Stomach smooth muscle (tissue), 2 donors: ENCODE measurements around the gene AGAP1.

ENCODE experiments used
- H3K27ac ChIP-seq: one replicate; pipeline ENCODE4 v1.7.0; 2013; ENCODE audit warnings: mild to moderate bottlenecking, low read length, inconsistent platforms
- H3K27me3 ChIP-seq, 2 donors: one replicate each; pipeline ENCODE4 v1.7.0; 2013; ENCODE audit warnings: low read length in 2 of 2; ENCODE audit not compliant: insufficient read depth in 2 of 2, control insufficient read depth in 1 of 2
- H3K36me3 ChIP-seq, 2 donors: one replicate each; pipeline ENCODE4 v1.7.0; 2013; ENCODE audit warnings: low read length in 2 of 2; ENCODE audit not compliant: control insufficient read depth in 2 of 2, insufficient read depth in 2 of 2
- H3K4me1 ChIP-seq: one replicate; pipeline ENCODE4 v1.7.0; 2013; ENCODE audit warnings: low read length; ENCODE audit not compliant: control insufficient read depth, insufficient read depth
- H3K4me3 ChIP-seq, 2 donors: one replicate each; pipeline ENCODE4 v1.7.0; 2013; ENCODE audit warnings: low read length in 2 of 2
- H3K9ac ChIP-seq, 2 donors: one replicate each; pipeline ENCODE4 v1.7.0; 2013; ENCODE audit warnings: low read length in 2 of 2, mild to moderate bottlenecking in 1 of 2
- H3K9me3 ChIP-seq, 2 donors: one replicate each; pipeline ENCODE4 v1.7.0; 2013; ENCODE audit warnings: low read length in 2 of 2; ENCODE audit not compliant: control insufficient read depth in 2 of 2
- donor health status: healthy.
- donor health status: Pancreatic carcinoma.

The AGAP1 gene

DNA sequence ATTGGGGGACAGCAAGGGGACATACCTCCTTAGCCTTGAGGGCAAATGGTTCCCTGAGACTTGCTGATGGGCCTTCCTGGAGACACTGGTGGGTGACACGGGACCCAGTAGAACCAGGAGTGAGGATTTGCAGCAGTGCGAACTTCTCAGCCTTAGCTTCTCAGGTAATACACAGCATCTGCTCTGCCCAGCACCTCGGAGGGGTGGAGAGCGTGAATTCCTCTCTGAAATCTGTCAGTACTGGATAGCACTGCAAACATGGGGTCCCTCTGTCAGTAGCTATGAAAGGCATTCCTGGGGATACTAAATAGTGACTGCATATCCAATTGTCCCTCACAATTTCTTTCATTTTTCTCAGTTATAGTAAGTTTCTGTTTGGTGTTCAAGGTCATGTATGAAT is 522.7 kb downstream of the AGAP1 start:
- H3K27ac ChIP-seq: no peak overlapping the region
- no peaks in the 10 kb centered on the region for H3K4me1 ChIP-seq
- no peaks in the 10 kb centered on the region for H3K27me3 ChIP-seq
- H3K9me3 ChIP-seq: no peaks in the 10 kb centered on the region
- no peak overlapping the region for H3K4me3 ChIP-seq
- H3K9ac ChIP-seq: no peak overlapping the region
- H3K36me3 ChIP-seq: peaks cover 5 to 14% of the 10 kb centered on the region in 2 donors

DNA sequence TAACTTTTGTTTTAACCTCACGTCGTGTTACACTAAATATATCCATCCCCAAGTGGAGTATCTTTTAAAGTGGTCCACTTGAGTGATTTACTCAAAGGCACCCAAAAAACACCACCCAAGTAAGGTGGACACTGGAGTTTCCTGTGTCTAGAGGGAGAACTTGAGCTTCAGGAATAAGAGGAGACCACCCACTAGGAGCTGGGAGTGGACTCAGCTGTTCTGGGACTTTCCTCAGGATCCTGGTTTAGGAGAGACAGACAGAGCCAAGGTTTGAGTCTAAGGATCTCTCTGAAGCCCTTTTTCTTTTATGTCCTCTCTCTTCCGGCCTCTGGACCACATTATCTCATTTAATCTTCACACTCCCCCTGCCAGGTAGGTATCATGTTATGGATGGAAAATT is 523.6 kb downstream of the AGAP1 start:
- Histone ChIP-seq H3K4me1 (no peaks in the 10 kb centered on the region), H3K27ac (no peak overlapping the region), H3K9ac (no peak overlapping the region), H3K9me3 (no peaks in the 10 kb centered on the region), H3K27me3 (no peaks in the 10 kb centered on the region), H3K4me3 (no peak overlapping the region), H3K36me3 (peaks cover 5 to 14% of the 10 kb centered on the region in 2 donors)

DNA sequence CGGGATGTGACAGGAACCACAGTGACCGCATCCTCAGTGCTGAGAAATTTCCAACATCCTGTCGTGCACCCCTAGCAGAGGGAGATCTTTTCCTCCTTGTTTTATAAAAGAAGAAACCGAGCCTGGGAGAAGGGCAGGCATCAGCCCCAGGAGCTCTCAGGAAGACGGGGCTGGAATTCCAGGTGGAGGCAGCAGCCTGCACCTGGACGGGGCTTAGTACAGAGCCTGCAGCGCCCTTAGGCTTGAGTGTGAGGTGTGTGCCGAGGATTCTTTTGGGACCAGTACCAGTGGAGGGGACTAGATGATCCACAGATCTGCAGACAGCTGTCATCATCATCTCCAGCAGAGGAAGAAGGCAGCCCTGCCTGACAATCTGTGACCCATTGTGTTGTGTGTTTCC is 525.6 kb downstream of the AGAP1 start:
- H3K4me1 ChIP-seq: no peaks in the 10 kb centered on the region
- H3K9ac ChIP-seq: no peak overlapping the region
- H3K9me3 ChIP-seq: no peaks in the 10 kb centered on the region
- H3K4me3 ChIP-seq: no peak overlapping the region
- no peaks in the 10 kb centered on the region for H3K27me3 ChIP-seq
- peaks cover 5 to 10% of the 10 kb centered on the region in 2 donors for H3K36me3 ChIP-seq
- H3K27ac ChIP-seq: no peak overlapping the region

DNA sequence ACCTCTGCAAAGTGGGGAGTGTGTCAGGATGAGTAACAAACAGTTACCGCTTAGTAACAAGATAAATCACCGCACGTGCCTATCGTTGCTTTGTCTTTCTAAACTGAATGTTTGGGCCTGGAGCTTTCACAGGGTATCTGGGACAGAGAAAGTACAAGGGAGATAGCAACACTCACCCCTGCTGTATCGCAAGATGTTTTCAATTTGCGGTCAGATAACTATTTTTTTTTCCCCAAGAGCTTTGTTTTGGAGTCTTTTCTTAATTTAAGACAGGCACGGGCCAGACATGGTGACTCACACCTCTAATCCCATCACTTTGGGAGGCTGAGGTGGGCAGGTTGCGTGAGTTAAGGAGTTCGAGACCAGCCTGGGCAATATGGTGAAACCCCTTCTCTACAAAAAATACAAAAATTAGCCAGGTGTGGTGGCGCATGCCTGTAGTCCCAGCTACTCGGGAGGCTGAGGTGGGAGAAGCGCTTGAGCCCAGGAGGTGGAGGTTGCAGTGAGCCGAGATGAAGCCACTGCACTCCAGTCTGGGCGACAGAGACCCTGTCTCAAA is 527.7 kb downstream of the AGAP1 start:
- H3K4me1 ChIP-seq: no peaks in the 10 kb centered on the region
- peaks cover 5 to 10% of the 10 kb centered on the region in 2 donors for H3K36me3 ChIP-seq
- no peaks in the 10 kb centered on the region for H3K27me3 ChIP-seq
- no peak overlapping the region for H3K9ac ChIP-seq
- H3K4me3 ChIP-seq: no peak overlapping the region
- no peak overlapping the region for H3K27ac ChIP-seq
- H3K9me3 ChIP-seq: no peaks in the 10 kb centered on the region

DNA sequence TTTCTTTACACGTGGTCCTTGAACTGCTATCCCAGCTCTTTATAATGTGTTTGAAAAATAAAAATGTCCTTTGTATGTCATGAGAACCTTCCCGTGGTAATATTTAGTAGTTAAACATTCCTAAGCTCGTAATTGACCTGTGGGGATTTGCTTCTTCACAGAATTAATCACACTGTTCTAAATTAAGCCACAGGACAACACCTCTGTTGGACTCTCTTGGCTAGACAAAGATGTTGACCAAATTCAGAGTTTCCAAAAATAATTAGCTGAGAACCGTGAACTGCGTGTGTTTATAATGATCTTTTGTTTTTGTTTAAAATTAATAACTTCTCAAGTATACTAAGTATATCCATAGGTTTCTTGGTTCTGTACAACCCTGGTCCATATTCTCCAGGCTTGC is 528.3 kb downstream of the AGAP1 start:
- Histone ChIP-seq H3K36me3 (peaks cover 5 to 10% of the 10 kb centered on the region in 2 donors), H3K27ac (no peak overlapping the region), H3K9me3 (no peaks in the 10 kb centered on the region), H3K4me1 (no peaks in the 10 kb centered on the region), H3K27me3 (no peaks in the 10 kb centered on the region), H3K9ac (no peak overlapping the region), H3K4me3 (no peak overlapping the region)

DNA sequence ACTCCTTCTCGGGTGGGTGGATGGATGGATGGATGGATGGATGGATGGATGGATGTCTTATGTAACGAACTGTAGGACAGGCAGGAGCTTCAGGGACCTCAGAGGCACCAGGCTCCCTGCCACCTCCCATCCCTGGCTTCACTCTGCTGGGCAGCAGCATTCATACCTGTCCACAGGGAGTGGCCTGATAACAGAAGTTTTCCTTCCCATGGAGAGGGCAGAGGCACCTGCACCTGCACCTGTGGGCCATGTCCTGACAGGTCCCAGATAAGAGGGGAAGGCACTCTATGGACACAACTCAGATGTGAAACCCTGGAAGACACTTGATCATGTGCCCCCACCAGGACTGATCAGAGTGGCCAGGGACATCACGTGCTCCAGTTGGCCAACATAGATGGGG is 532.0 kb downstream of the AGAP1 start:
- Histone ChIP-seq H3K27me3 (no peaks in the 10 kb centered on the region), H3K9me3 (no peaks in the 10 kb centered on the region), H3K4me1 (no peaks in the 10 kb centered on the region), H3K36me3 (peaks cover 0 to 2% of the 10 kb centered on the region in 2 donors), H3K9ac (no peak overlapping the region), H3K27ac (no peak overlapping the region), H3K4me3 (no peak overlapping the region)

DNA sequence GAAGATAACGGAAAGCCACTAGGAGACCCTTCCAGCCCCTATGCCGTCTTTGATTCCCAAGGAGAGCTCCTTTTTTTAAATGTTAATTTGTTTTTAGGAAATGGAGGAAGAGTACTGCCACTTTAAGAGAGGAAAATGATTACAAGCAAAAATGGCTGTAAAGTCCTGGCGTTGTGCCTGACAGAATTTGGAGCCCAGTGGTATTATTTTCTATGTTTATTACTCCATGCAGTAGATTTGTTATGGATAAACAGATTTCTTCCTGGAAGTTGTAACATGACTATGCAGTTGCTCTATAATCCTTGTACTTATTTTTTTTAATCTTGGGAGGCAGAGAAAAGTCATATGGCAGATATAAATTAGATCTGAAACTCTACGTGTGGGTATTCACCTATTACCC is 533.0 kb downstream of the AGAP1 start:
- H3K27ac ChIP-seq: no peak overlapping the region
- H3K9ac ChIP-seq: no peak overlapping the region
- no peaks in the 10 kb centered on the region for H3K27me3 ChIP-seq
- H3K36me3 ChIP-seq: peaks cover 0 to 3% of the 10 kb centered on the region in 2 donors
- no peaks in the 10 kb centered on the region for H3K4me1 ChIP-seq
- H3K4me3 ChIP-seq: no peak overlapping the region
- no peaks in the 10 kb centered on the region for H3K9me3 ChIP-seq

DNA sequence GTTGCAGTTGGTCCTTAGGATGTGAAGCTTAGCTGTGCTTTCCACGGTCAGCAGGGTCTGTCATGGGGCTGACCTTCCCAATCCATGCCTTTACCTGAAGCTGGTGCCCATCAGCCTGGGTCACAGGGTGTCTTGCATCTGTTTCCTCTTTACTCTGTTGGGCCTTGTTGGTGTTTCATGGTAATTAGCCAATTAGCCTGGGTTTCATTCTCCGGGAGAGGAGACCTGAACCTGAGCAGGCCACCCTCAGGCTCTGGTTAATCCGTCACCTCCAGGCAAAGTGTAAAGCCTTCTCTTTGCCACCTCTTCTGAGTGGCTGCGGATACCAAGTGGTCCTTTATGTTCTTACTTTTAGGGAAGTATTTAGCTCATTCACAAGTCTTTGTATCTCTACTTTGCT is 534.2 kb downstream of the AGAP1 start:
- Histone ChIP-seq H3K27ac (no peak overlapping the region), H3K4me1 (no peaks in the 10 kb centered on the region), H3K4me3 (no peak overlapping the region), H3K36me3 (peaks cover 0 to 3% of the 10 kb centered on the region in 2 donors), H3K9me3 (no peaks in the 10 kb centered on the region), H3K27me3 (no peaks in the 10 kb centered on the region), H3K9ac (no peak overlapping the region)

DNA sequence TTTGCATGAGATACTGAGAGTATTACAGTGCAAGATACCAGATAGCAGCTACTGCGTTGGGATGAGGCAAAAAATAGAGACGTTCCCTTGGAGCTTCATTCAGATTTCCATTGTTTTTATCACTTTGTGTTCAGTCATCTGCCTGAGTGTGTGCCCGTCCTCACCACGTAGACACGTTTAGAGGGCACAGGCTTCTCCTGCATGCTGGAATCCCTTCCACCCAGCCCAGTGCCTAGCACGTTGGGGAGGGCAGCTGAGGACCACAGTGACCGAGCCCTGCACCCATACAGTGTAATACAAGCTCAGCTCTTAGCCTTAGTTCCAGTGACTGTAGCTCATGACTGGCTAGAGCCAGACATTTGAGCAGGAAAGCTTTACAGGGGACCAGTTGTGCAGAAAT is 539.6 kb downstream of the AGAP1 start:
- no peak overlapping the region for H3K9ac ChIP-seq
- H3K36me3 ChIP-seq: peaks cover 9 to 13% of the 10 kb centered on the region in 2 donors
- no peaks in the 10 kb centered on the region for H3K9me3 ChIP-seq
- H3K27ac ChIP-seq: no peak overlapping the region
- H3K4me3 ChIP-seq: no peak overlapping the region
- no peaks in the 10 kb centered on the region for H3K27me3 ChIP-seq
- H3K4me1 ChIP-seq: no peaks in the 10 kb centered on the region

DNA sequence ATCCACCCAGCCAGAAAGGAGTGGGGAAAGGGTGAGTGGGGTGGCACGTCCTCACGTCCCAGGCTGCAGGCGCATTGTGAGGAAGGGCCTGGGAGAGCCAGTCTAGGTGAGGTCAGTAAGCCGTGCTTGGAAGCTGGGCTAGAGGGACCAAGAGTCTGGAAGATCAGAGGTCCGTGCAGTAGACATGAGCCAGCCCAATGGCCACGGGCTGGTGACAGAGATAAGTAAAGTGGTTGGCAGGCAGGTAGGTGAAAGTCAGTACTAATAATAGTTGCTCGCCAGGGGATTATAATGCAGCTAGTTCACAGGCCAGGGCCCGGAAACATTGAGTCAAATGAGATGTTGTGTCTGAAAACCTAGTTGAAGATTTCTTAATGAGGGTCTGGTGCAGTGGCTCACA is 541.1 kb downstream of the AGAP1 start:
- no peak overlapping the region for H3K4me3 ChIP-seq
- peaks cover 12 to 16% of the 10 kb centered on the region in 2 donors for H3K36me3 ChIP-seq
- no peaks in the 10 kb centered on the region for H3K27me3 ChIP-seq
- no peaks in the 10 kb centered on the region for H3K4me1 ChIP-seq
- no peaks in the 10 kb centered on the region for H3K9me3 ChIP-seq
- no peak overlapping the region for H3K9ac ChIP-seq
- no peak overlapping the region for H3K27ac ChIP-seq

DNA sequence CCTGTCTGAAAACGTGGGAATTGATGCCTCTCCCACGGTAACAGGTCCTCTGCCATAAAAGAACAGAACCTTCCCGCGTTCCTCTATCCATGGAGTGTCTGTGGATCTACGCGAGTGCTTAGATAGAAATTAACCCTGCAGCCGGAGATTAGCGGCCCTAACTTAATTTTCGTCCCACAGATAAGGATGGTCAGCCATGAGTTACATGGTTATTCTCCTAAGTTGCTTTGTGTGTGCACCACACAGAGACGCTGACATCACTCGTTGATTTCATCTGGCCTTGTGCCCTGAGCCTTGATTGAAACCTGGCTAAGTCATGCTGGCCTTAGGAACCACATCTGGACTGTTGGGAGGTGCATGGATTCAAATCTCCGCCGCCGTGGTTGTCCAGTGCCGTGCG is 542.2 kb downstream of the AGAP1 start:
- no peak overlapping the region for H3K9ac ChIP-seq

More for the DNA sequence above, 542.2 kb downstream of the AGAP1 start:
- peaks cover 12 to 23% of the 10 kb centered on the region in 2 donors for H3K36me3 ChIP-seq
- no peaks in the 10 kb centered on the region for H3K4me1 ChIP-seq
- no peaks in the 10 kb centered on the region for H3K9me3 ChIP-seq
- H3K4me3 ChIP-seq: no peak overlapping the region
- no peak overlapping the region for H3K27ac ChIP-seq
- no peaks in the 10 kb centered on the region for H3K27me3 ChIP-seq
